PC-3 (cell line): Measurements from ENCODE around the gene CES2. TPM values are rescaled to one million over a fixed set of nuclear protein-coding genes. Genes with fewer than 3 reads are reported as not detected.

Experiments used
- ATAC-seq: fragments of 200-7000 bp; cut with Tn5 transposase; 2 replicates; pipeline ENCODE4 v1.9.1; 2020; ENCODE audit warnings: mild to moderate bottlenecking, moderate library complexity
- BruUV-seq: library from RNA; stranded (reverse); fragments of 400-500 nt; replicated peaks from 2 replicates; lab custom pipeline; 2021; lab: Mats Ljungman, UMichigan
- CTCF ChIA-PET: fragments of 300-600 bp; sonication (Branson Sonifier 250); formaldehyde crosslinking; loops from one replicate; lab custom pipeline; 2022; ENCODE audit warnings: antibody characterized with exemption; lab: Charles Lee
- POLR2A ChIA-PET: fragments of 300-600 bp; sonication (Branson Sonifier 250); formaldehyde crosslinking; loops from one replicate; lab custom pipeline; 2022; ENCODE audit warnings: antibody characterized with exemption; ENCODE audit not compliant: unreplicated experiment; lab: Charles Lee
- DNase-seq: peaks from one replicate; pipeline ENCODE4 v3.0.0-alpha.2; 2015
- H2AFZ ChIP-seq: fragments of 300-600 bp; sonication (generic); 2 replicates; pipeline ENCODE4 v1.6.0; 2016; ENCODE audit warnings: antibody characterized with exemption, low read length
- H3F3A ChIP-seq: fragments of 300-600 bp; sonication (generic); one replicate; pipeline ENCODE4 v1.6.0; 2017; ENCODE audit warnings: antibody characterized with exemption, low read length, control low read depth, mild to moderate bottlenecking; ENCODE audit not compliant: unreplicated experiment
- H3K27ac ChIP-seq: fragments of 300-600 bp; sonication (generic); 2 replicates; pipeline ENCODE4 v1.5.1; 2016; ENCODE audit warnings: mild to moderate bottlenecking, low read length
- H3K27me3 ChIP-seq: fragments of 300-600 bp; sonication (generic); 2 replicates; pipeline ENCODE4 v1.6.1; 2016; ENCODE audit warnings: low read length, mixed read lengths
- H3K36me3 ChIP-seq: fragments of 300-600 bp; sonication (generic); 2 replicates; pipeline ENCODE4 v1.6.1; 2016; ENCODE audit warnings: low read depth, mixed run types, low read length, mixed read lengths
- H3K4me1 ChIP-seq: fragments of 300-600 bp; sonication (generic); 2 replicates; pipeline ENCODE4 v1.5.1; 2016; ENCODE audit warnings: low read length; ENCODE audit not compliant: insufficient read depth
- H3K4me2 ChIP-seq: fragments of 300-600 bp; sonication (generic); 2 replicates; pipeline ENCODE4 v1.6.0; 2016; ENCODE audit warnings: low read length
- H3K4me3 ChIP-seq: fragments of 300-600 bp; sonication (generic); 2 replicates; pipeline ENCODE4 v1.5.1; 2016; ENCODE audit warnings: mild to moderate bottlenecking, low read length, mixed read lengths
- H3K79me2 ChIP-seq: fragments of 300-600 bp; sonication (generic); 2 replicates; pipeline ENCODE4 v1.6.1; 2017; ENCODE audit warnings: low read length, mixed read lengths
- H3K9ac ChIP-seq: fragments of 300-600 bp; sonication (generic); 2 replicates; pipeline ENCODE4 v1.6.0; 2016; ENCODE audit warnings: mild to moderate bottlenecking, low read length
- H3K9me2 ChIP-seq: fragments of 300-600 bp; sonication (generic); replicated peaks from 2 replicates; pipeline ENCODE4 v1.6.1; 2016; ENCODE audit warnings: mixed run types, low read length, mixed read lengths
- H3K9me3 ChIP-seq: fragments of 300-600 bp; sonication (generic); 2 replicates; pipeline ENCODE4 v1.6.1; 2016; ENCODE audit warnings: low read length, mixed read lengths
- H4K20me1 ChIP-seq: fragments of 300-600 bp; sonication (generic); 2 replicates; pipeline ENCODE4 v1.6.1; 2016; ENCODE audit warnings: low read length, mixed read lengths
- CTCF ChIP-seq: fragments of 300-600 bp; sonication (generic); conservative IDR thresholded peaks from 2 replicates; pipeline ENCODE4 v1.5.1; 2017; ENCODE audit warnings: antibody characterized with exemption, low read depth, mild to moderate bottlenecking, low read length
- EZH2 ChIP-seq: fragments of 300-600 bp; sonication (generic); IDR thresholded peaks from one replicate; pipeline ENCODE4 v1.6.1; 2017; ENCODE audit warnings: antibody characterized with exemption, mild to moderate bottlenecking, low read length; ENCODE audit not compliant: unreplicated experiment
- EZH2phosphoT487 ChIP-seq: fragments of 300-600 bp; sonication (generic); IDR thresholded peaks from 2 replicates; pipeline ENCODE4 v1.6.1; 2018; ENCODE audit warnings: mild to moderate bottlenecking, antibody characterized with exemption, low read length, borderline replicate concordance
- intact Hi-C: fragments of 100-400 bp; cut with micrococcal nuclease; formaldehyde crosslinking; loops from 2 replicates; pipeline ENCODE4 v1.9.0; 2023
- total RNA-seq: library from RNA; depleted of rRNA; stranded (reverse); fragments of >200 nt; gene quantifications from 2 replicates; pipeline ENCODE4 v1.2.3, GENCODE V29; 2014

Gene CES2
- total RNA-seq, 1 experiment from 2014 or later, result 15.8 TPM

DNA sequence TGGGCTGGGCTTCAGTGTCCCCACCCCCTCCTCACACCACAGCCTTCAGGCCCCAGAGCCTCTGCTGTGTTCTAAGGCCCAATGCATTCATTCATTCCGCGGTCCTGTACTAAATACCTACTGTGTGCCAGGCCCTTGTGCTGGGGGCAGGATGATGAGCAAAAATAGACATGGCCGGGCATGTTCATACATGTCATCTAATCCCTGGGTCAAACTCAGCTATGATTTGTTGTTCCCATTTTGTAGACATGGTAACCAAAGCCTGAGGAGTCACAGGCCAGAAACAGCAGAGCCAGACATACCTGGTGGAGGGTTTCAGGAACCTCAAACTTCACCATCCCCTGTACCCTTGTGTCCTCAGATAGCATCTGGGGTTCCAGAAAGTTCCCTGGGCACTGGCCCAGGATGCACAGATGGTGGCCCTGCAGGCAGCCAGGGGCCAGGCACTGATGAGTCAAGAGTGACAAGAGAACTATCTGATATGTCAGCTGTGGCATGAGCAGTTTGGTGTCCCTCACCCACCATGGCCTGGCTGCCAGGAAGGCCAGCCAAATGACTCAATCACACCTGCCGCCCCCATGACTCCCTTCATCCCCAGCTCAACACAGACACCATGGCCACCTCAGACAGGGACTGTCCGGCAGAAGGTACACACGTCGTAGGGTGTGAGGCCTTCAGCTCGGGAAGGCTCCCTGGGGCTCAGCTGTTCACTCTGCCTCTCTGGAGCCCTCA lies 7.2 kb upstream of the CES2 start:
- POLR2A ChIA-PET, result no interaction called here

DNA sequence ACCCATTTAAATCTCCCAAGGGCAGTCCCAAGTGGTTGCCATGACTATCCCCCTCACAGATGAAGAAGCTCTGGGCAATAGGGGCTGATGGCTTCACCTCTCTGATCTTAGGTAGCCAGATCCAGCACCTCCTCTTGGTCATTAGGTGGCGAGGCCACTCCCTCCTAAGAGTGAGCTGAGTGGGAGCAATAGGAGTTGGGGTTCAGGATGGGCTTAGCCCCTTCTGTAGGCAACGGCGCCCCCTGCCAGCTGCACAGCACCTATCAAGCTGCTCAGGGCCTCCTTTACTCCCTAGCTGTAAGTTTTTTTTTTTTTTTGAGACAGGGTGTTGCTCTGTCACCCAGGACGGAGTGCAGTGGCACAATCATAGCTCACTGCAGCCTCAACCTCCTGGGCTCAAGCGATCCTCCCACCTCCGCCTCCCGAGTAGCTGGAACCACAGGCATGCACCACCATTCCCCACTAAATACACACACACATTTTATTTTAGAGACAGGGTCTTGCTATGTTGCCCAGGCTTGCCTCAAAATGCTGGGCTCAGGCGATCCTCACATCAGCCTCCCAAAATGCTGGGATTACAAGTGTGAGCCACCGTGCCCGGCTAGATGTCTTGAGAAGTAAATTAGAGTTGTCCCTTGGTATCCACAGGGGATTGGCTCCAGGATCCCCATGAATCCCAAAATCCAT lies 6.5 kb upstream of the CES2 start:
- intact Hi-C loops, result no loop called here
- no peak overlapping the region for H3K9ac ChIP-seq
- no peak overlapping the region for H3K27ac ChIP-seq
- no peaks in the 10 kb centered on the region for H3K9me3 ChIP-seq
- TF ChIP-seq EZH2phosphoT487 (no peak), EZH2 (no peak), CTCF (peak; percentile 38; the same call in 1 of the 2 replicates)
- peaks cover 3% of the 10 kb centered on the region; the same call in 1 of the 2 replicates for H4K20me1 ChIP-seq
- H3K79me2 ChIP-seq, result peaks cover 14% of the 10 kb centered on the region
- H3K9me2 ChIP-seq, result no peaks in the 10 kb centered on the region
- H3K27me3 ChIP-seq, result peaks cover 13% of the 10 kb centered on the region
- no peak for DNase-seq
- no TSS peak for BruUV-seq
- no peaks in the 10 kb centered on the region; the same call in 1 of the 2 replicates for H3K36me3 ChIP-seq
- ATAC-seq, result no peak
- H2AFZ ChIP-seq, result no peak overlapping the region
- peaks cover 16% of the 10 kb centered on the region; the same call in 1 of the 2 replicates for H3K4me1 ChIP-seq
- ChIA-PET CTCF (no interaction called here), POLR2A (no interaction called here)
- no peak overlapping the region for H3K4me3 ChIP-seq
- no peak overlapping the region for H3K4me2 ChIP-seq
- no peaks in the 10 kb centered on the region for H3F3A ChIP-seq

More for the DNA sequence above, 7.2 kb upstream of the CES2 start:
- H3K4me2 ChIP-seq, result no peak overlapping the region
- H3K9ac ChIP-seq, result no peak overlapping the region
- intact Hi-C loops, result loop anchor here (1.0 kb wide), 1 partner anchor 35 kb away; no protein-coding TSS in a partner anchor
- H3K9me2 ChIP-seq, result no peaks in the 10 kb centered on the region
- DNase-seq (no peak), ATAC-seq (no peak)
- peaks cover 11% of the 10 kb centered on the region; the same call in 1 of the 2 replicates for H3K4me1 ChIP-seq
- CTCF ChIA-PET, result no interaction called here
- no peaks in the 10 kb centered on the region; the same call in 1 of the 2 replicates for H3K36me3 ChIP-seq
- no TSS peak for BruUV-seq
- H3F3A ChIP-seq, result no peaks in the 10 kb centered on the region
- H2AFZ ChIP-seq, result no peak overlapping the region
- no peak overlapping the region for H3K4me3 ChIP-seq
- peaks cover 13% of the 10 kb centered on the region for H3K27me3 ChIP-seq
- H3K9me3 ChIP-seq, result no peaks in the 10 kb centered on the region
- no peak for TF ChIP-seq EZH2
- TF ChIP-seq CTCF, result no peak
- TF ChIP-seq EZH2phosphoT487, result no peak
- H3K27ac ChIP-seq, result no peak overlapping the region
- H4K20me1 ChIP-seq, result no peaks in the 10 kb centered on the region
- H3K79me2 ChIP-seq, result peaks cover 7% of the 10 kb centered on the region
